Measurements from ENCODE around the gene GPD1. TPM values are rescaled to one million over a fixed set of nuclear protein-coding genes. Genes with fewer than 3 reads are reported as not detected.

The GPD1 gene
- total and polyA plus RNA-seq, 10 of the 15 experiments (the other 5 are each of a cell fraction or from before 2014, with no cell fraction given), result 0.04 to 0.61 (median 0.26) TPM; not detected in 1

DNA sequence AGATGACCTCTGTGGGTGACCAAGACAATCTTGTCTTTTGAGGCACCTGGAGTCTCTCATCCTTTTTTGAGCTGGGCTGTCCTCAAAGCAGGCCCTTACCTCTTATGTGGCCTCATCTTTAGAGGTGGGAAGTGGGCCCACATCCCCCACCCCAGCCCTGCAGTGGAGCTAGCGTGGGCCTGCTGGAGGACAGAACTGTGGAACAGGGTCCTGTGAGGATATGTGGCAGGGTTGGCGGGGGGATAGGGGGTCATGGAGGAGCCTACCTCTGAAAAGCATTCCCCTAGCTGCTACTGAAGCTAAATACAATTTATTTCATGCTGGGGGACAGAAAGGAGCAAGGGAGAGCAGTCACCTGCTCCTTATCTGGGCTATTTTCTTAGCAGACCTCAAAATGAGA, 457 bp upstream of the GPD1 start:
- SMC1A ChIA-PET (ENCODE audit: uncharacterized antibody, unreplicated experiment), result interaction anchor here (0.9 to 1.5 kb wide), 2 partner anchors 9 to 72 kb away, joined by 4 to 7 read pairs; partner anchors contain the start of gene COX14
- H2AFZ ChIP-seq (ENCODE audit: control insufficient read depth, low read depth, low read length), result no peak overlapping the region
- peak; percentile 9; the same call in 2 of the 3 replicates for ATAC-seq

More for the DNA sequence above, 457 bp upstream of the GPD1 start:
- no TSS peak for BruUV-seq (replicated peaks)
- Histone ChIP-seq H3K9me3 (replicated peaks; ENCODE audit: control insufficient read depth, insufficient read depth, low read length) (no peaks in the 10 kb centered on the region), H3K36me3 (ENCODE audit: control insufficient read depth in 2 of 2, insufficient read depth in 2 of 2, low read length in 1 of 2) (peaks cover 12 to 15% of the 10 kb centered on the region in 2 experiments), H4K20me1 (ENCODE audit: control insufficient read depth, insufficient read depth) (no peaks in the 10 kb centered on the region), H3K4me2 (ENCODE audit: control insufficient read depth, insufficient read depth) (no peak overlapping the region), H3K4me1 (ENCODE audit: control insufficient read depth, insufficient read depth, low read length) (no peaks in the 10 kb centered on the region), H3K79me2 (ENCODE audit: control insufficient read depth, insufficient read depth, low read length) (no peaks in the 10 kb centered on the region), H3K27ac (ENCODE audit: control insufficient read depth, insufficient read depth) (no peak overlapping the region), H3K9ac (ENCODE audit: control insufficient read depth, insufficient read depth, low read length) (no peak overlapping the region), H3K4me3 (no peak overlapping the region), H3K27me3 (replicated peaks in 1 of 2; ENCODE audit: control insufficient read depth in 2 of 2, insufficient read depth in 2 of 2, low read length in 1 of 2) (no peaks in the 10 kb centered on the region)
- CTCF ChIA-PET, result interaction anchor here (0.8 to 4.5 kb wide), 5 partner anchors 9 to 233 kb away, joined by 3 to 40 read pairs (median 4); partner anchors contain the start of gene COX14
- DNase-seq (ENCODE audit: low read depth, low spot score), result no peak
- 75% methylated on average over 2 of the region's 2 CpGs for WGBS (ENCODE audit: insufficient coverage, insufficient replicate concordance, low lambda C conversion rate, missing lambda C conversion rate)
- POLR2A ChIA-PET, result no interaction called here
- no peak for FAIRE-seq
- TF ChIP-seq IRF5 (IDR thresholded peaks at IDR 0.05; ENCODE audit: borderline replicate concordance) (no peak), MXI1 (IDR thresholded peaks at IDR 0.05; ENCODE audit: low read depth, low read length) (no peak), STAT3 (IDR thresholded peaks at IDR 0.05; ENCODE audit: low read depth, low read length) (no peak), REST (IDR thresholded peaks at IDR 0.05; ENCODE audit: low read depth, low read length) (no peak), ZZZ3 (IDR thresholded peaks at IDR 0.05; ENCODE audit: control insufficient read depth, insufficient read length, low read depth) (no peak), CEBPB (IDR thresholded peaks at IDR 0.05; ENCODE audit: borderline replicate concordance in 1 of 2, low read depth in 2 of 2, low read length in 2 of 2) (no peak), RBBP5 (conservative IDR thresholded peaks at IDR 0.05) (no peak), GABPA (IDR thresholded peaks at IDR 0.05; ENCODE audit: low read depth) (no peak), NBN (IDR thresholded peaks at IDR 0.05) (no peak)
- TF ChIP-seq, protein P1, sequence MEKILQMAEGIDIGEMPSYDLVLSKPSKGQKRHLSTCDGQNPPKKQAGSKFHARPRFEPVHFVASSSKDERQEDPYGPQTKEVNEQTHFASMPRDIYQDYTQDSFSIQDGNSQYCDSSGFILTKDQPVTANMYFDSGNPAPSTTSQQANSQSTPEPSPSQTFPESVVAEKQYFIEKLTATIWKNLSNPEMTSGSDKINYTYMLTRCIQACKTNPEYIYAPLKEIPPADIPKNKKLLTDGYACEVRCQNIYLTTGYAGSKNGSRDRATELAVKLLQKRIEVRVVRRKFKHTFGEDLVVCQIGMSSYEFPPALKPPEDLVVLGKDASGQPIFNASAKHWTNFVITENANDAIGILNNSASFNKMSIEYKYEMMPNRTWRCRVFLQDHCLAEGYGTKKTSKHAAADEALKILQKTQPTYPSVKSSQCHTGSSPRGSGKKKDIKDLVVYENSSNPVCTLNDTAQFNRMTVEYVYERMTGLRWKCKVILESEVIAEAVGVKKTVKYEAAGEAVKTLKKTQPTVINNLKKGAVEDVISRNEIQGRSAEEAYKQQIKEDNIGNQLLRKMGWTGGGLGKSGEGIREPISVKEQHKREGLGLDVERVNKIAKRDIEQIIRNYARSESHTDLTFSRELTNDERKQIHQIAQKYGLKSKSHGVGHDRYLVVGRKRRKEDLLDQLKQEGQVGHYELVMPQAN (conservative IDR thresholded peaks at IDR 0.05), result no peak
- in situ Hi-C loops (cut with MboI), result no loop called here
- intact Hi-C loops (cut with micrococcal nuclease; ENCODE audit: unreplicated experiment), result no loop called here
- RAD21 ChIA-PET (ENCODE audit: unreplicated experiment), result interaction anchor here (0.6 to 2.1 kb wide), 2 partner anchors 8 to 14 kb away, joined by 3 to 7 read pairs; partner anchors contain the start of gene COX14

Measured in GM12878 (cell line).